Kidney capillary endothelial cell (primary cell): Measurements from ENCODE around the gene TUFM.
"Not testable (repeated sequence)": the region's sequence is repeated elsewhere in the genome, so short reads cannot be mapped to it uniquely, and the experiment has no call there.

ENCODE experiments used
- DNase-seq: peaks from one replicate; pipeline ENCODE4 v3.0.0-alpha.2; 2018; ENCODE audit warnings: low spot score

TUFM gene

GRCh38 chr16:28838558-28838918, 7.6 kb downstream of the TUFM start:
- DNase-seq, result no peak

DNA sequence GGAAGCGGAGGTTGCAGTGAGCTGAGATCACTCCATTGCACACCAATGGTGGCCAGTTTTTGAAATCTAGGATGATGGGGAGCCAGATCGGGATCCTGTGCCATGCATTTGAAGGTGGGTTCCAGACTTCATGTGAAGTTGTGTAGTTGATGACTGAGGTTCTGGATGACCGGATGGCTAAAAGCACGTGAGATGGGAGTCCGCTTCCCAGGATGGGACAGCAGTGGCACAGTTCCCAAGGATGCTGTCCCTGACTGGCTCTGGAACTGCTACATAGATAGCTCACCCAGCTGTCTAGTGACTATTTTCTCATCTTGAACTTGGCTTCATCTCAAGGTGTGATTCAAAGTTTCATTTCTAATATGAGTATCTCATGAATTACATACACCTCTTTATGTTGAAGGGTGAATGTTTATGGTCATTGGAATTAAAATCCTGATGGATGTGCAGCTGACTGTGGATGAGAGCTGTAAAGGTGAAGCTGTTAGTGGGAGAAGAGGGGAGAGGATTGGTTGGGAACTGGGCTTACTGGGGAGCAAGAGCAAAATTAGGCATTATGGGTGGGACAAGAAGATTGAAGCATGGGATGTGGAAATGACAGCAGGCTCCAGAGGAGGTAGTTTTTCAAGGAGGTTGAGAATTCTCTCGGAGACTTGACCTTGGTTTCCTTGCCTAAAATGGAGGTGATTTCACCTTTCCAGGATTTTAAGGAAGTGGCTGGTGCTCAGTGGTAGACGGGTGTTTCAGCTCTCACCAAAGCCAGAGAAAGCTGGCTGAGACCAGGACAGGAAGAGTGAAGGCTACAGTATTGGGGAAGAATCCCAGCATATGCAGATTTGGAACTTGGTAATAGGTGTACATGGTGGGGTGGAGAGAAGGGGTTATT, 8.2 kb downstream of the TUFM start:
- no peak for DNase-seq

- no peak for DNase-seq
Measured at GRCh38 chr16:28836761-28837064, 9.4 kb downstream of the TUFM start.

- no peak for DNase-seq
Measured at GRCh38 chr16:28835864-28836760, 10.0 kb downstream of the TUFM start.

DNA sequence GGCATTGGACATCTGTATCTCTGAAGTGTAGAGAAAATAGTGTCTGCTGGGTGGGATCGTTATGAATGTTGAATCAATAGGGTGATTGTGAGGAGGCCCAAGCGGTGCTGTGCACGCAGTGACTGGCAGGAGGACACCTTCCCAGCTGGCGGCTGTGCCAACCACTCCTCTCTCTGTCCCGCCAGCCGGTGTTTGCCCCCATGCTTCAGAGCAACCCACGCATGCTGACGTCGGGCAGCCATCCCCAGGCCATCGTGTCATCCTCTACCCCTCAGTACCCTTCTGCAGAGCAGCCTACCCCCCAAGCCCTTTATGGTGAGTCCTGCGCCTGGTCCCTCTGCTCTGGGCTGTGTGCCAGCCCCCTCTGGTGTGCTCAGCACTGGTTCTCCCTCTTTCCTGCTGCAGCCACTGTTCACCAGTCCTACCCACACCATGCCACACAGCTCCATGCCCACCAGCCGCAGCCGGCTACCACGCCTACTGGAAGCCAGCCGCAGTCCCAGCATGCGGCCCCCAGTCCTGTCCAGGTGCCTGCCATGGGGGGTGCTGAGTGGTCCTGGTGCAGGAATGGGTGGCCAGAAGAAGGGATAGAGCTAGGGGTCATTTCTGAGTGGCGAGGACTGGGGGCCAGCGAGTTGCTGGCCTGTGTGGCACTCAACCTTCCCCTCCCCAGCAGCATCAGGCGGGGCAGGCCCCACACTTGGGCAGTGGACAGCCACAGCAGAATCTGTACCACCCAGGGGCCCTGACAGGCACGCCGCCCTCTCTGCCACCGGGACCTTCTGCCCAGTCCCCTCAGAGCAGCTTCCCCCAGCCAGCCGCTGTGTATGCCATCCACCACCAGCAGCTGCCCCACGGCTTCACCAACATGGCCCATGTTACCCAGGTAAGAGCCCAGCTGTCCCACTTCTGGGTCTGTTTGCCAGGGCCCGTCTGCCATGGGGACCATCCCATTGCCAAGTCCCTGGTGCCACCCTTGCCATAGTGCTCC, 11.0 kb downstream of the TUFM start:
- DNase-seq, result no peak

DNA sequence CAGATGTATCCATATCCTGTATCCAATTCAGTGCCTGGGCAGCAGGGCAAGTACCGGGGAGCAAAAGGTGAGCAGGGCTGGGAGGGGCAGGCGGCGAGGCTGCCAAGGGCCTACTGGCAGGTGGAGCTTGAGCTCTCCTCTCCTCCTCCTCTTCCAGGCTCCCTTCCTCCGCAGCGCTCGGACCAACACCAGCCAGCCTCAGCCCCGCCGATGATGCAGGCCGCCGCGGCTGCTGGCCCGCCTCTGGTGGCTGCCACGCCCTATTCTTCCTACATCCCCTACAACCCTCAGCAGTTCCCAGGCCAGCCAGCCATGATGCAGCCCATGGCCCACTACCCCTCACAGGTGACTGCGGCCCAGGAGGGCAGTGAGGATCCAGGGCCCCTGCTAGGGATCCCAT, 11.8 kb downstream of the TUFM start:
- DNase-seq, result no peak

- DNase-seq, result no peak
Measured at GRCh38 chr16:28830531-28830930, 15.6 kb downstream of the TUFM start.

- no peak for DNase-seq
Measured at GRCh38 chr16:28829747-28830146, 16.4 kb downstream of the TUFM start.

- no peak for DNase-seq
Measured at GRCh38 chr16:28826141-28826540, 20.0 kb downstream of the TUFM start.

DNA sequence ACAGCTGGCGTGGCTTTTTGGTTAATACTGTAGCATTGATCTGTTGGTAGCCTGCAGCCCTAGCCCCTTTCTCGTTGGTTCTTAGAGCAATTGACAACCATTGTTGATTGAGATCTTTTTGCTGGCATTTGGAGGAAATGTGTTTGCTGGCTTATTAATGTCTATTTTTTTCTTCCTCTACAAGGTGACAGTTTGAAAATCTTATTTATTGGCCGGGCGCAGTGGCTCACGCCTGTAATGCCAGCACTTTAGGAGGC, 21.5 kb downstream of the TUFM start:
- no peak for DNase-seq

DNA sequence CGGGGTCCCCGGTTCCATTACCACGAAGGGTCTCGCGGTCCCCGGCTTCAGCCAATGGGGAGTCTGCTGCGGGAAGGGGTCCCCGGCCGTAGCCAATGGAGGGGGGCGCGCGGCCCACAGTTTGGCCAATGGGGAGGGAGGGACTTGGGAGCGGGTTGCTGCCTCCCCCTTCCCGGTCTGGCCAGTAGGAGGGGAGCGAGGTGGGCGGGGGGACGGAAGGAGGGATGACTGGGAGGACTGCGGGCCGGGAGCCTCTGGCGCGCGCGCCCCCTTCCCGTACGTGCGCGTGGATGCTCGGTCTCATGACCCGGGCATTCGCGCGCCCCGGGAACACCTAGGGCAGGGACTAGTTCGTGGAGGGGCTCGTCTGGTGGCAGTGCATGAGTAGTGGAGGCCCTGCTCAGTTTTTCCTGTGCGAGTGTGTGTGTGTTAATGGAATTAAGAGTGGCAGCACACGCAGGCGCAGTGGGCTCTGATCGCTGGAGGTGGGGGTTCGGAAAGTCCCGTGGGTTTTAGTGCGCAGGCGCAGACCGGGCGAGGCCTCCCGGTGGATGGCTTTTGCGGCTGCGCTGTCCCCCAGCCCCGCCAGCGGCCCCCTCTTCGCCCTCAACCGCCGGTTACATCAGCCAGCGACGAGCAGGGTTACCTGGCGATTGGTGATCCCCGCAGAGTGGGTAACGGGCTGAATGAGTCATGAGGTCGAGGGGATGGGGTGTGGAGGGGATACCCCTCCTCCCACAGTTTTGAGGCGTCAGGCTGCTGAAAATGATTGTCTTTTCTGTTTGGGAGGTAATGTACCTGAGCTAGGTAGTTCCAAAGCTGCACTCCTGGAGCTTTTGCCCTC, 22.1 kb downstream of the TUFM start:
- DNase-seq, result peak; percentile 83

- no peak for DNase-seq
Measured at GRCh38 chr16:28823291-28823872, 22.8 kb downstream of the TUFM start.

DNA sequence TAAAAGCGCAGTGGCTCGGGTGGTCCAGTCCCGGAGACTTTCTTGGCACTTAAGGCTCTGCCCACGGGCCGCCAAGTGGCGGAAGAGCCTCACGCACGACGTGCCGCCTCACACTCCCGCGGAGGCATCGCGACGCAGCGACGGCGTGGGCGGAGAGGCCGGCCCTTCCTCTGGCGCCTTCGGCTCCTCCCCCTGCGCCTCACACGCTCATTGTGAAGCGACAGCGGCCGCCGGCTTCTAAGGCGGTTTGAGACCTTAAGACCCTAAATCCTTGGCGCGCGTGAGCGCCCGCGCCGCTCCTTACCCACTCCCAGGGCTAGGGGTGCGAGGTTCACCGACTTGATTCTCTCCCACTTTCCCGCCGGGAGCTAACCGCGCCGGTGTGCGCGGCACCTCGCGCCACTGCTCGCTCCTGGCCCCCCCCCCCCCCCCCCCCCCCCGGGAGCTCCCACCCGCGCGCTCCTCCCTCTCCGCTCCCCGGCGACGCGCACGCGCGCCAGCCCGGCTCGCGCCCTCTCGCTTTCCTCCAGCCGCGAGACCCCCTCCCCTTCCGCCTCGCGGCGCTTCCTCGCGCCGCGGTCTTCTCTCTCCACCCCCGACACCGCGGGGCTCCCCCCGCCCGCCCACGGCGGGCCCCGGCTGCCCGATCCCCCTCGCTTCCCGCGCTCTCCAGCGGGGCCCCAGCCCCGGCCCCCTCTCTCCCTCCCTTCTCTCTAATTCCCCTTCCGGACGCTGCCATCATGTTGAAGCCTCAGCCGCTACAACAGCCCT, 23.4 kb downstream of the TUFM start, which contains the start of gene ATXN2L:
Gene ATXN2L (plus strand): TSS at position 480 of the 771 bp plus-strand sequence. CDS start 261 bp downstream, at position 741.
- peak; percentile 88 for DNase-seq

GRCh38 chr16:28821874-28822519, 24.2 kb downstream of the TUFM start:
- no peak for DNase-seq

- not testable (repeated sequence) for DNase-seq
Measured at GRCh38 chr16:28820546-28820945, 25.6 kb downstream of the TUFM start.

DNA sequence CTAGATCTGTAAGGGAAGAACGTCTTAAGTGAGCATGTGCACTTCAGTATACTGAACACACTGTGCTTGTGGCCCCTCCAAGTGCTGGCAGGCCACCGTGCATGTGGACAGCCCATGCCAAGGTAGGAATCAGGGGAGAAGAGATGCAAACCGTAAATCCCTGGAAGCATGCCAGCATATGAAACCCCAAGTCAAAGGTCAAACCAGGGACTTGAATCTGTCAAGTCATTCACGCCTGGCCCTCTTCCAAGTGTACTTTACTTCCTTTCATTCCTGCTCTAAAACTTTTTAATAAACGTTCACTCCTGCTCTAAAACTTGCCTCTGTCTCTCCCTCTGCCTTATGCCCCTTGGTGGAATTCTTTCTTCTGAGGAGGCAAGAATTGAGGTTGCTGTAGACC, 26.1 kb downstream of the TUFM start:
- DNase-seq, result no peak

DNA sequence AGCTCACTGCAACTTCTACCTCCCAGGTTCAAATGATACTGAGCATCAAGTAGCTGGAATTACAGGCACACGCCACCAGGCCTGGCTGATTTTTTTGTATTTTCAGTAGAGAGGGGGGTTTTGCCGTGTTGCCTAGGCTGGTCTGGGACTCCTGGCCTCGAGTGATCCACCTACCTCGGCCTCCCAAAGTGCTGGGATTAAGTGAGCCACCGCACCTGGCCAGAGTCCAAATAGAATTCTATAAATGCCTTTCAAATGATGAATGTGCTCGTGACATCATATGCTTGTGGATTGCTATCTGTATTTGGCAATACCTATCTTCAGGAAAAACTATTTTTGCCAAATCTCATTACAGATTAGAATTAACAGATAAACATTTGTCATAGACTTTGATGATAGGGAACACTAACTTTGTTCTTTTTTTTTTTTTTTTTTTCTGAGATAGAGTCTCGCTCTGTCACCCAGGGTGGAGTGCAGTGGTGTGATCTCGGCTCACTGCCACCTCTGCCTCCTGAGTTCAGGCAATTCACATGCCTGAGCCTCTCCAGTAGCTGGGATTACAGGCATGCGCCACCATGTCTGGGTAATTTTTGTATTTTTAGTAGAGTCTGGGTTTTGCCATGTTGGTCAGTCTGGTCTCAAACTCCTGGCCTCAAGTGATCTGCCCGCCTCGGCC, 38.6 kb downstream of the TUFM start:
- not testable (repeated sequence) for DNase-seq

GRCh38 chr16:28802235-28803019, 43.7 kb downstream of the TUFM start:
- DNase-seq, result peak; percentile 46
